HEK293 (cell line): Measurements from ENCODE around the gene LRBA.

Experiments used
- CTCF ChIA-PET: fragments of 350-600 bp; formaldehyde crosslinking; extraction: SDS; loops from one replicate; lab custom pipeline; 2021; ENCODE audit warnings: antibody characterized with exemption; lab: Yijun Ruan, JAX
- POLR2A ChIA-PET: fragments of 300-600 bp; formaldehyde crosslinking; extraction: SDS; loops from one replicate; lab custom pipeline; 2020; ENCODE audit warnings: antibody characterized with exemption, inconsistent platforms; lab: Yijun Ruan, JAX
- H3K27ac ChIP-seq: fragments of 200-500 bp; sonication (Bioruptor generic); 2 replicates; pipeline ENCODE4 v1.5.1; 2014; ENCODE audit warnings: low read depth, low read length, control low read depth, inconsistent platforms; ENCODE audit errors: extremely low read depth
- H3K36me3 ChIP-seq, 2 experiments: fragments of 200-500 bp in 1 of 2; sonication (Bioruptor generic) in 1 of 2; 1 replicate in 1 of 2; 2 replicates in 1 of 2; pipeline ENCODE4 v1.5.1; 2014 to 2017; ENCODE audit warnings: inconsistent platforms in 2 of 2, low read length in 2 of 2; ENCODE audit not compliant: control insufficient read depth in 2 of 2, insufficient read depth in 1 of 2
- H3K4me1 ChIP-seq: fragments of 200-500 bp; sonication (Bioruptor generic); 2 replicates; pipeline ENCODE4 v1.5.1; 2014; ENCODE audit warnings: mild to moderate bottlenecking, low read length, inconsistent platforms; ENCODE audit not compliant: control insufficient read depth, insufficient read depth
- H3K4me3 ChIP-seq: 2 replicates; pipeline ENCODE4 v1.5.1; 2011; ENCODE audit warnings: low read depth, mild to moderate bottlenecking, control low read depth, low read length, moderate library complexity
- H3K9me3 ChIP-seq: fragments of 200-500 bp; sonication (Bioruptor generic); 2 replicates; pipeline ENCODE4 v1.5.1; 2014; ENCODE audit warnings: low read depth, low read length, inconsistent platforms; ENCODE audit not compliant: control insufficient read depth, insufficient read depth
- FEZF1 ChIP-seq: fragments of 450-650 bp; formaldehyde crosslinking; IDR thresholded peaks from 2 replicates; pipeline ENCODE4 v1.5.1; 2016; ENCODE audit warnings: missing biosample characterization, missing genetic modification characterization
- IKZF3 ChIP-seq: fragments of 450-650 bp; IDR thresholded peaks from 2 replicates; pipeline ENCODE4 v1.5.0; 2018; ENCODE audit warnings: missing biosample characterization, mild to moderate bottlenecking, missing genetic modification characterization, moderate library complexity
- KLF9 ChIP-seq: fragments of 450-650 bp; formaldehyde crosslinking; IDR thresholded peaks from 2 replicates; pipeline ENCODE4 v1.5.1; 2016; ENCODE audit warnings: missing biosample characterization, missing genetic modification characterization, low read depth
- MZF1 ChIP-seq: fragments of 450-650 bp; formaldehyde crosslinking; IDR thresholded peaks from 2 replicates; pipeline ENCODE4 v1.5.1; 2017; ENCODE audit warnings: missing biosample characterization, missing genetic modification characterization, borderline replicate concordance
- OSR2 ChIP-seq: fragments of 450-650 bp; formaldehyde crosslinking; IDR thresholded peaks from 2 replicates; pipeline ENCODE4 v1.5.1; 2016; ENCODE audit warnings: missing biosample characterization, missing genetic modification characterization
- TRIM28 ChIP-seq: IDR thresholded peaks from 2 replicates; pipeline ENCODE4 v1.6.1; 2011; ENCODE audit warnings: low read length, control low read depth, borderline replicate concordance
- ZBTB7A ChIP-seq: fragments of 450-650 bp; formaldehyde crosslinking; IDR thresholded peaks from 2 replicates; pipeline ENCODE4 v1.5.1; 2016; ENCODE audit warnings: low read depth, missing biosample characterization, missing genetic modification characterization
- ZFP3 ChIP-seq: fragments of 450-650 bp; formaldehyde crosslinking; IDR thresholded peaks from 2 replicates; pipeline ENCODE4 v1.5.1; 2016; ENCODE audit warnings: low read depth, missing biosample characterization, missing genetic modification characterization
- ZIC2 ChIP-seq: fragments of 450-650 bp; formaldehyde crosslinking; IDR thresholded peaks from 2 replicates; pipeline ENCODE4 v1.5.1; 2016; ENCODE audit warnings: missing biosample characterization, missing genetic modification characterization
- ZNF133 ChIP-seq: fragments of 450-650 bp; formaldehyde crosslinking; IDR thresholded peaks from 2 replicates; pipeline ENCODE4 v1.5.1; 2016; ENCODE audit warnings: missing biosample characterization, missing genetic modification characterization
- ZNF138 ChIP-seq: fragments of 450-650 bp; formaldehyde crosslinking; IDR thresholded peaks from 2 replicates; pipeline ENCODE4 v1.5.1; 2016; ENCODE audit warnings: missing biosample characterization, missing genetic modification characterization, borderline replicate concordance
- ZNF146 ChIP-seq: fragments of 450-650 bp; formaldehyde crosslinking; IDR thresholded peaks from 2 replicates; pipeline ENCODE4 v1.5.1; 2016; ENCODE audit warnings: missing biosample characterization, missing genetic modification characterization
- ZNF157 ChIP-seq: fragments of 450-650 bp; formaldehyde crosslinking; IDR thresholded peaks from 2 replicates; pipeline ENCODE4 v1.5.1; 2016; ENCODE audit warnings: missing biosample characterization, missing genetic modification characterization
- ZNF274 ChIP-seq, 2 experiments: fragments of 200-500 bp in 1 of 2; fragments of 450-650 bp in 1 of 2; sonication (Bioruptor generic) in 1 of 2; formaldehyde crosslinking in 1 of 2; IDR thresholded peaks; 2 replicates each; pipeline versions ENCODE4 v1.5.1 to v1.6.1; 2014 to 2016; ENCODE audit warnings: borderline replicate concordance in 1 of 2, inconsistent platforms in 1 of 2, low read length in 1 of 2, missing biosample characterization in 1 of 2, missing genetic modification characterization in 1 of 2
- ZNF510 ChIP-seq: fragments of 450-650 bp; formaldehyde crosslinking; IDR thresholded peaks from 2 replicates; pipeline ENCODE4 v1.5.1; 2018; ENCODE audit warnings: mild to moderate bottlenecking, missing genetic modification characterization, missing biosample characterization; ENCODE audit not compliant: insufficient replicate concordance
- ZNF585B ChIP-seq: fragments of 450-650 bp; formaldehyde crosslinking; IDR thresholded peaks from 2 replicates; pipeline ENCODE4 v1.5.1; 2016; ENCODE audit warnings: missing biosample characterization, missing genetic modification characterization
- ZNF610 ChIP-seq: fragments of 450-650 bp; formaldehyde crosslinking; IDR thresholded peaks from 2 replicates; pipeline ENCODE4 v1.5.1; 2016; ENCODE audit warnings: missing biosample characterization, missing genetic modification characterization, borderline replicate concordance
- ZNF664 ChIP-seq: fragments of 450-650 bp; formaldehyde crosslinking; IDR thresholded peaks from 2 replicates; pipeline ENCODE4 v1.5.1; 2016; ENCODE audit warnings: missing biosample characterization, missing genetic modification characterization
- ZNF777 ChIP-seq: fragments of 450-650 bp; formaldehyde crosslinking; IDR thresholded peaks from 2 replicates; pipeline ENCODE4 v1.5.1; 2017; ENCODE audit warnings: missing biosample characterization, missing genetic modification characterization, borderline replicate concordance
- TF ChIP-seq, protein P1 (sequence below): fragments of 450-650 bp; formaldehyde crosslinking; IDR thresholded peaks from 2 replicates; pipeline ENCODE4 v1.5.1; 2017; ENCODE audit warnings: missing biosample characterization, missing genetic modification characterization
- TF ChIP-seq, protein P2 (sequence below): fragments of 450-650 bp; formaldehyde crosslinking; IDR thresholded peaks from 2 replicates; pipeline ENCODE4 v1.5.1; 2017; ENCODE audit warnings: missing biosample characterization, missing genetic modification characterization
- TF ChIP-seq, protein P3 (sequence below): fragments of 450-650 bp; formaldehyde crosslinking; IDR thresholded peaks from 2 replicates; pipeline ENCODE4 v1.5.1; 2016; ENCODE audit warnings: missing biosample characterization, missing genetic modification characterization, borderline replicate concordance
- TF ChIP-seq, protein P4 (sequence below): sonication (generic); formaldehyde crosslinking; IDR thresholded peaks from 2 replicates; pipeline ENCODE4 v1.8.1; 2022; ENCODE audit warnings: mild to moderate bottlenecking, moderate library complexity, missing genetic modification reagents

Gene LRBA

DNA sequence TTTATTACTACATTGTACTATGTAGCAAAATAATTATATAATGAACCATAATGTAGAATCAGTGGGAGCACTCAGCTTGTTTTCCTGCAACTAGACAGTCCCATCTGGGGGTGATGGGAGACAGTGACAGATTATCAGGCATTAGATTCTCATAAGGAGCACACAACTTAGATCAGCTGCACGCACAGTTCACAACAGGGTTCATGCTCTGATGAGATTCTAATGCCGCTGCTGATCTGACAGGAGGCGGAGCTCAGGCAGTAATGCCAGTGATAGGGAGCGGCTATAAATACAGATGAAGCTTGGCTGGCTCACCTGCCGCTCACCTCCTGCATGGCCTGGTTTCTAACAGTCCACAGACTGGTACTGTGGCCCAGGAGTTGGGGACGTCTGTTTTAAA, 233.9 kb downstream of the LRBA start:
- POLR2A ChIA-PET, result no interaction called here
- H3K27ac ChIP-seq, result no peak overlapping the region
- H3K36me3 ChIP-seq, result no peaks in the 10 kb centered on the region
- CTCF ChIA-PET, result no interaction called here
- H3K9me3 ChIP-seq, result no peaks in the 10 kb centered on the region
- H3K4me1 ChIP-seq, result peaks cover 25% of the 10 kb centered on the region
- H3K4me3 ChIP-seq, result no peak overlapping the region
- TF ChIP-seq ZNF610 (tag by site-specific recombination), result peak; percentile 98
- TF ChIP-seq IKZF3, result no peak
- peak; percentile 51; the same call in 1 of the 2 replicates for TF ChIP-seq ZIC2 (tag by site-specific recombination)

DNA sequence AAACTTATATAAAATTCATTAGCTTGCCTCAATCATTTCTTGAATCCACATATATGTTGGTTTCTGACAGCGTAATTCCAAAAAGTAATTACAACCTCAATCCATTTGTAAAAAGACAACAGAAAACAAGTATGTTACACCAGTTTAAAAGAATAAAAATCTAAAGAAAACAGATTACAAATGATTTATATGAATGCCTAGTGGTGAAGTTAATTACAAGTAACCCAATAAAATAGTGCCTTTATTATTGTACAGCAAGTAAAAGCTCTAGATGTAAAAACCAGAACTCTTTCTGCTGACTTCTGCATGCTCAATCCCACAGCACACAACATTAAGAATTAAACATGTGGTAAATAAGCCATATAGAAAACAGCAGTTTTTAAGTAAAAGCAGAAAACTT, 235.4 kb downstream of the LRBA start:
- POLR2A ChIA-PET, result no interaction called here
- H3K9me3 ChIP-seq, result no peaks in the 10 kb centered on the region
- CTCF ChIA-PET, result no interaction called here
- H3K4me3 ChIP-seq, result no peak overlapping the region
- no peak overlapping the region for H3K27ac ChIP-seq
- TF ChIP-seq, protein P1, sequence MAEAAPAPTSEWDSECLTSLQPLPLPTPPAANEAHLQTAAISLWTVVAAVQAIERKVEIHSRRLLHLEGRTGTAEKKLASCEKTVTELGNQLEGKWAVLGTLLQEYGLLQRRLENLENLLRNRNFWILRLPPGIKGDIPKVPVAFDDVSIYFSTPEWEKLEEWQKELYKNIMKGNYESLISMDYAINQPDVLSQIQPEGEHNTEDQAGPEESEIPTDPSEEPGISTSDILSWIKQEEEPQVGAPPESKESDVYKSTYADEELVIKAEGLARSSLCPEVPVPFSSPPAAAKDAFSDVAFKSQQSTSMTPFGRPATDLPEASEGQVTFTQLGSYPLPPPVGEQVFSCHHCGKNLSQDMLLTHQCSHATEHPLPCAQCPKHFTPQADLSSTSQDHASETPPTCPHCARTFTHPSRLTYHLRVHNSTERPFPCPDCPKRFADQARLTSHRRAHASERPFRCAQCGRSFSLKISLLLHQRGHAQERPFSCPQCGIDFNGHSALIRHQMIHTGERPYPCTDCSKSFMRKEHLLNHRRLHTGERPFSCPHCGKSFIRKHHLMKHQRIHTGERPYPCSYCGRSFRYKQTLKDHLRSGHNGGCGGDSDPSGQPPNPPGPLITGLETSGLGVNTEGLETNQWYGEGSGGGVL (tag by site-specific recombination), result no peak
- TF ChIP-seq FEZF1 (tag by site-specific recombination), result 0 out of 2 replicates have a peak, but pooled peaks have one; percentile 29
- no peak for TF ChIP-seq ZNF274 (IDR thresholded peaks at IDR 0.05; ENCODE audit: low read length)
- no peak for TF ChIP-seq ZNF274 (tag by site-specific recombination; IDR thresholded peaks at IDR 0.05; ENCODE audit: borderline replicate concordance)
- TF ChIP-seq, protein P2, sequence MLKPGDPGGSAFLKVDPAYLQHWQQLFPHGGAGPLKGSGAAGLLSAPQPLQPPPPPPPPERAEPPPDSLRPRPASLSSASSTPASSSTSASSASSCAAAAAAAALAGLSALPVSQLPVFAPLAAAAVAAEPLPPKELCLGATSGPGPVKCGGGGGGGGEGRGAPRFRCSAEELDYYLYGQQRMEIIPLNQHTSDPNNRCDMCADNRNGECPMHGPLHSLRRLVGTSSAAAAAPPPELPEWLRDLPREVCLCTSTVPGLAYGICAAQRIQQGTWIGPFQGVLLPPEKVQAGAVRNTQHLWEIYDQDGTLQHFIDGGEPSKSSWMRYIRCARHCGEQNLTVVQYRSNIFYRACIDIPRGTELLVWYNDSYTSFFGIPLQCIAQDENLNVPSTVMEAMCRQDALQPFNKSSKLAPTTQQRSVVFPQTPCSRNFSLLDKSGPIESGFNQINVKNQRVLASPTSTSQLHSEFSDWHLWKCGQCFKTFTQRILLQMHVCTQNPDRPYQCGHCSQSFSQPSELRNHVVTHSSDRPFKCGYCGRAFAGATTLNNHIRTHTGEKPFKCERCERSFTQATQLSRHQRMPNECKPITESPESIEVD (tag by site-specific recombination), result peak; percentile 85
- no peak for TF ChIP-seq KLF9 (tag by site-specific recombination)
- TF ChIP-seq ZNF157, result no peak
- no peak for TF ChIP-seq ZNF777 (tag by site-specific recombination)
- TF ChIP-seq ZNF664 (tag by site-specific recombination), result no peak
- TF ChIP-seq ZNF146 (tag by site-specific recombination), result no peak
- no peak for TF ChIP-seq ZNF133
- no peak for TF ChIP-seq MZF1 (tag by site-specific recombination)
- peak; percentile 14; the same call in 1 of the 2 replicates for TF ChIP-seq OSR2 (tag by site-specific recombination)
- no peak for TF ChIP-seq ZBTB7A (tag by site-specific recombination)
- TF ChIP-seq ZFP3 (tag by site-specific recombination), result no peak
- TF ChIP-seq ZNF510 (tag by site-specific recombination), result no peak
- no peak for TF ChIP-seq ZNF585B
- TF ChIP-seq, protein P3, sequence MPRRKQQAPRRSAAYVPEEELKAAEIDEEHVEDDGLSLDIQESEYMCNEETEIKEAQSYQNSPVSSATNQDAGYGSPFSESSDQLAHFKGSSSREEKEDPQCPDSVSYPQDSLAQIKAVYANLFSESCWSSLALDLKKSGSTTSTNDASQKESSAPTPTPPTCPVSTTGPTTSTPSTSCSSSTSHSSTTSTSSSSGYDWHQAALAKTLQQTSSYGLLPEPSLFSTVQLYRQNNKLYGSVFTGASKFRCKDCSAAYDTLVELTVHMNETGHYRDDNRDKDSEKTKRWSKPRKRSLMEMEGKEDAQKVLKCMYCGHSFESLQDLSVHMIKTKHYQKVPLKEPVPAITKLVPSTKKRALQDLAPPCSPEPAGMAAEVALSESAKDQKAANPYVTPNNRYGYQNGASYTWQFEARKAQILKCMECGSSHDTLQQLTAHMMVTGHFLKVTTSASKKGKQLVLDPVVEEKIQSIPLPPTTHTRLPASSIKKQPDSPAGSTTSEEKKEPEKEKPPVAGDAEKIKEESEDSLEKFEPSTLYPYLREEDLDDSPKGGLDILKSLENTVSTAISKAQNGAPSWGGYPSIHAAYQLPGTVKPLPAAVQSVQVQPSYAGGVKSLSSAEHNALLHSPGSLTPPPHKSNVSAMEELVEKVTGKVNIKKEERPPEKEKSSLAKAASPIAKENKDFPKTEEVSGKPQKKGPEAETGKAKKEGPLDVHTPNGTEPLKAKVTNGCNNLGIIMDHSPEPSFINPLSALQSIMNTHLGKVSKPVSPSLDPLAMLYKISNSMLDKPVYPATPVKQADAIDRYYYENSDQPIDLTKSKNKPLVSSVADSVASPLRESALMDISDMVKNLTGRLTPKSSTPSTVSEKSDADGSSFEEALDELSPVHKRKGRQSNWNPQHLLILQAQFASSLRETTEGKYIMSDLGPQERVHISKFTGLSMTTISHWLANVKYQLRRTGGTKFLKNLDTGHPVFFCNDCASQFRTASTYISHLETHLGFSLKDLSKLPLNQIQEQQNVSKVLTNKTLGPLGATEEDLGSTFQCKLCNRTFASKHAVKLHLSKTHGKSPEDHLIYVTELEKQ (tag by site-specific recombination), result no peak
- TF ChIP-seq, protein P4, sequence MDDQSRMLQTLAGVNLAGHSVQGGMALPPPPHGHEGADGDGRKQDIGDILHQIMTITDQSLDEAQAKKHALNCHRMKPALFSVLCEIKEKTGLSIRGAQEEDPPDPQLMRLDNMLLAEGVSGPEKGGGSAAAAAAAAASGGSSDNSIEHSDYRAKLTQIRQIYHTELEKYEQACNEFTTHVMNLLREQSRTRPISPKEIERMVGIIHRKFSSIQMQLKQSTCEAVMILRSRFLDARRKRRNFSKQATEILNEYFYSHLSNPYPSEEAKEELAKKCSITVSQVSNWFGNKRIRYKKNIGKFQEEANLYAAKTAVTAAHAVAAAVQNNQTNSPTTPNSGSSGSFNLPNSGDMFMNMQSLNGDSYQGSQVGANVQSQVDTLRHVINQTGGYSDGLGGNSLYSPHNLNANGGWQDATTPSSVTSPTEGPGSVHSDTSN, result no peak
- TF ChIP-seq ZNF138, result no peak
- no peak for TF ChIP-seq TRIM28
- H3K4me1 ChIP-seq, result peaks cover 21% of the 10 kb centered on the region
- H3K36me3 ChIP-seq, result no peaks in the 10 kb centered on the region
